ENCODE measurements around the gene WIZ. TPM values are rescaled to one million over a fixed set of nuclear protein-coding genes. Genes with fewer than 3 reads are reported as not detected.
A peak's percentile ranks its signal among the peaks of the same experiment; 100 is the strongest.

The WIZ gene
- total RNA-seq, 1 donor from 2014 or later, result 19.9 TPM

DNA sequence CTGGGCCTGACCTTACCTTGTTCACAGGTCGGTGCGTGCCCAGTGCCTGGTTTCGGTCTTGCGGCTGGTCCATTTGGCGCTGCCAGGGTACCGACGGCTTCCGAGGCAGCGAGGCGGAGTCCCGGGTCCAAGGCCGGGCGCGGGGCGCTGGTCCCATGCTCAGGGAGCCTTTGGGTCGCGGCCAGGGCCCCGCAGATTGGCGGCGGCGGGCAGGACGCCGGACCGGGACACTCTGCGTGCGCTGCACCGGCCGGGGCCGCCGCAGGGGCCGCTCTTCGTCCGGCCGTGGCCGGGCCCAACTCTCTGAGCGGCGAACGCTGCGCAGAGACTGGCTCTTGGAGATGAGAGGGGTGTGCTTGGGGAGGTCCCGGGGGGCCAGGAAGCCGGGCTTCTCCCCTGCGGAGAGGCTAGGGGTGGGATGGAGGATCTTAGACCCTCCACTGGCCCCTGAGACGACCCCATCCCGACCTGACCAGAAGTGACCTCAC, 3.4 kb upstream of the WIZ start:
- H3K4me3 ChIP-seq (ENCODE audit: low read depth, low read length), result peak overlapping the region; percentile 62
- no peak for DNase-seq (ENCODE audit: low read depth)
- TF ChIP-seq, protein P1, sequence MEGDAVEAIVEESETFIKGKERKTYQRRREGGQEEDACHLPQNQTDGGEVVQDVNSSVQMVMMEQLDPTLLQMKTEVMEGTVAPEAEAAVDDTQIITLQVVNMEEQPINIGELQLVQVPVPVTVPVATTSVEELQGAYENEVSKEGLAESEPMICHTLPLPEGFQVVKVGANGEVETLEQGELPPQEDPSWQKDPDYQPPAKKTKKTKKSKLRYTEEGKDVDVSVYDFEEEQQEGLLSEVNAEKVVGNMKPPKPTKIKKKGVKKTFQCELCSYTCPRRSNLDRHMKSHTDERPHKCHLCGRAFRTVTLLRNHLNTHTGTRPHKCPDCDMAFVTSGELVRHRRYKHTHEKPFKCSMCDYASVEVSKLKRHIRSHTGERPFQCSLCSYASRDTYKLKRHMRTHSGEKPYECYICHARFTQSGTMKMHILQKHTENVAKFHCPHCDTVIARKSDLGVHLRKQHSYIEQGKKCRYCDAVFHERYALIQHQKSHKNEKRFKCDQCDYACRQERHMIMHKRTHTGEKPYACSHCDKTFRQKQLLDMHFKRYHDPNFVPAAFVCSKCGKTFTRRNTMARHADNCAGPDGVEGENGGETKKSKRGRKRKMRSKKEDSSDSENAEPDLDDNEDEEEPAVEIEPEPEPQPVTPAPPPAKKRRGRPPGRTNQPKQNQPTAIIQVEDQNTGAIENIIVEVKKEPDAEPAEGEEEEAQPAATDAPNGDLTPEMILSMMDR (conservative IDR thresholded peaks at IDR 0.05; ENCODE audit: low read depth, low read length), result peak; percentile 34

GRCh38 chr19:15452111-15453047, 2.6 kb upstream of the WIZ start:
- TF ChIP-seq, protein P1 (conservative IDR thresholded peaks at IDR 0.05; ENCODE audit: low read depth, low read length), result no peak

DNA sequence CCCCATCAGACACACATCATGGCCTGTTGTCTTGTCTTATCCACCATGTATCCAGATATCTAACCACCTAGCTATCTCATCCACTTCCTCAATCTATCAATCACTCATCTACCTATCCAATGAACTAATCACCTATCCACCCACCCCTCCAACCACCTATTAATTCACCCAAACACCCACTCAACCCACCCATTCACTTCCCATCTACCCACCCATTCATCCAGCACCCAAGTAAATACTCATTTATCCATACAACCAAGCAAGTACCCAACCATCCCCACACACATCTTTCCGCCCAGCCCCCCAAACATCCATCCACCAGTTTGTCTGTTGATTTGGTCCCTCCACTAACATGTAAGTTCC, 753 bp upstream of the WIZ start:
- TF ChIP-seq, protein P1 (conservative IDR thresholded peaks at IDR 0.05; ENCODE audit: low read depth, low read length), result no peak
- H3K4me3 ChIP-seq (ENCODE audit: low read depth, low read length), result no peak overlapping the region
- DNase-seq (ENCODE audit: low read depth), result no peak

More at GRCh38 chr19:15452111-15453047, 2.6 kb upstream of the WIZ start:
- peak overlapping the region; percentile 62 for H3K4me3 ChIP-seq (ENCODE audit: low read depth, low read length)
- peak; percentile 71 for DNase-seq (ENCODE audit: low read depth)

DNA sequence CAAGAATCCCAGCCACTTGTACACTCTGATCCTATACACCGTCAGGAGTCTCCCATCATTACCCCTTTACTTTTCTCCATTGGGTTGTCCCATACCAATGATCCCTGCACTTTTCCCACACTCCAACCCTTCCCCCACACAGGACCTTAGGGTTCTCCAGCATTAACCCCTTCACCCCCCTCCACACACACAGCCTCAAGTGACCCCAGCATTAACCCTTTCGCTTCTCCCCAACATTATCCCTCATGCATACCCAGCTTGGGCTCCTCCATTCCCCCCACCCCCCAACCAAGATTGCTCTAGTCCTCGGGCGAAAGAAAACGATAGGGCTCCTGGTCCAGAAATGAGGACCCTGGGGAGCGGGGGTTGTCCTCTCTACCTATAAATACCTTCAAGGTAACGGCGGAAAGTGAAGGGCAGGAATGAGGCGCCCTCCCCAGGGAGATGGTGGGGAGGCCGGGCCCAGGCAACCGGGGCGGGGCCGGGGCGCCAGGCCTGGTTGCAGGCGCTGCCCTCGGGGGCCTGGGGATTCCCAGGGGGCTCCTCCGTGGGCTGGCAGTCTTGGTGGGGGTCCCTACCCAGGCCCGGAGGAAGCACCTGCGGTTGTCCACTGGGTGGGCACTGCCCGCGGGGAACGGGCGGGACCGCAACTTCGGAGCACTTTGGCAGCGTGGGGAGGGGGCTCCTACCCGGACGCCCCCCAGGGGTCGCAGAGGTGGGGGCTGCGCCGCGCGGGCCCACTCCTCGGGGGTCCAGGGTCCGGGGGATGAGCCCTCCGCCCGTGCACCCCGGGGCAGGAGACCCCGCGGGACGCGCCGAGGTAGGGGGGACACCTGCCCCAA, 757 bp downstream of the WIZ start:
- peak overlapping the region; percentile 71 for H3K4me3 ChIP-seq (ENCODE audit: low read depth, low read length)
- DNase-seq (ENCODE audit: low read depth), result no peak
- TF ChIP-seq, protein P1 (conservative IDR thresholded peaks at IDR 0.05; ENCODE audit: low read depth, low read length), result no peak

- TF ChIP-seq, protein P1 (conservative IDR thresholded peaks at IDR 0.05; ENCODE audit: low read depth, low read length), result no peak
- H3K4me3 ChIP-seq (ENCODE audit: low read depth, low read length), result no peak overlapping the region
- DNase-seq (ENCODE audit: low read depth), result no peak
Observed at GRCh38 chr19:15448044-15448777, 1.5 kb downstream of the WIZ start.

GRCh38 chr19:15447057-15447456, 2.7 kb downstream of the WIZ start:
- no peak overlapping the region for H3K4me3 ChIP-seq (ENCODE audit: low read depth, low read length)
- no peak for DNase-seq (ENCODE audit: low read depth)
- TF ChIP-seq, protein P1 (conservative IDR thresholded peaks at IDR 0.05; ENCODE audit: low read depth, low read length), result no peak

Data from epithelial cell of proximal tubule (primary cell).